ENCODE data around the gene RFTN1. TPM values are rescaled to one million over a fixed set of nuclear protein-coding genes. Genes with fewer than 3 reads are reported as not detected.

Gene RFTN1
- total RNA-seq, 1 donor from 2014 or later, result 6.4 TPM

- Mint-ChIP-seq H3K4me3 (ENCODE audit: unreplicated experiment) (no peak overlapping the region), H3K36me3 (ENCODE audit: unreplicated experiment) (no peaks in the 10 kb centered on the region), H3K27ac (ENCODE audit: unreplicated experiment) (no peak overlapping the region), H3K9me3 (ENCODE audit: unreplicated experiment) (no peaks in the 10 kb centered on the region), H3K27me3 (ENCODE audit: unreplicated experiment) (peaks cover 2% of the 10 kb centered on the region), H3K4me1 (ENCODE audit: low read depth, unreplicated experiment) (no peaks in the 10 kb centered on the region)
- TF ChIP-seq, protein P1, sequence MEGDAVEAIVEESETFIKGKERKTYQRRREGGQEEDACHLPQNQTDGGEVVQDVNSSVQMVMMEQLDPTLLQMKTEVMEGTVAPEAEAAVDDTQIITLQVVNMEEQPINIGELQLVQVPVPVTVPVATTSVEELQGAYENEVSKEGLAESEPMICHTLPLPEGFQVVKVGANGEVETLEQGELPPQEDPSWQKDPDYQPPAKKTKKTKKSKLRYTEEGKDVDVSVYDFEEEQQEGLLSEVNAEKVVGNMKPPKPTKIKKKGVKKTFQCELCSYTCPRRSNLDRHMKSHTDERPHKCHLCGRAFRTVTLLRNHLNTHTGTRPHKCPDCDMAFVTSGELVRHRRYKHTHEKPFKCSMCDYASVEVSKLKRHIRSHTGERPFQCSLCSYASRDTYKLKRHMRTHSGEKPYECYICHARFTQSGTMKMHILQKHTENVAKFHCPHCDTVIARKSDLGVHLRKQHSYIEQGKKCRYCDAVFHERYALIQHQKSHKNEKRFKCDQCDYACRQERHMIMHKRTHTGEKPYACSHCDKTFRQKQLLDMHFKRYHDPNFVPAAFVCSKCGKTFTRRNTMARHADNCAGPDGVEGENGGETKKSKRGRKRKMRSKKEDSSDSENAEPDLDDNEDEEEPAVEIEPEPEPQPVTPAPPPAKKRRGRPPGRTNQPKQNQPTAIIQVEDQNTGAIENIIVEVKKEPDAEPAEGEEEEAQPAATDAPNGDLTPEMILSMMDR (IDR thresholded peaks at IDR 0.05; ENCODE audit: partially characterized antibody, unreplicated experiment), result no peak
- DNase-seq, result no peak
Observed at GRCh38 chr3:16286161-16286560, 227.3 kb downstream of the RFTN1 start.

DNA sequence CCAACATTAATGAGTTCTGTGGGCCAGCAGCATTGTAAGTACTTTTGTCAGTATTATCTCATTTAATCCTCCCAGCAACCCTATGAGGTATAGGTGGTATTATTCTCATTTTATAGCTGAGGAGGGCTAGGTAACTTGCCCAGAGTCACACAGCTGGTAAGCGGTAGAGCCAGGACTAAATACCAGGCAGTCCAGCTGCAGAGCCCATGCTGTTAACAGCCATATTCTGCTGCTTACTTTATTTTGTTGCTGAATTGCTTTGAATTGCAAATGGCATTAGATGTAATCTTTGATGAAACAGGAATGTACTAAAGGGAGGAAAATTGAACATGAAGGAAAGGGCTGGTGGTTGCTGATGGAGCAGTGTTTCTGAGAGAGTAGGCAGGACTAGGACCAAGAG, 228.9 kb downstream of the RFTN1 start:
- H3K36me3 Mint-ChIP-seq (ENCODE audit: unreplicated experiment), result no peaks in the 10 kb centered on the region
- H3K9me3 Mint-ChIP-seq (ENCODE audit: unreplicated experiment), result no peaks in the 10 kb centered on the region
- DNase-seq, result no peak
- TF ChIP-seq, protein P1 (IDR thresholded peaks at IDR 0.05; ENCODE audit: partially characterized antibody, unreplicated experiment), result no peak
- H3K4me3 Mint-ChIP-seq (ENCODE audit: unreplicated experiment), result no peak overlapping the region
- peaks cover 2% of the 10 kb centered on the region for H3K27me3 Mint-ChIP-seq (ENCODE audit: unreplicated experiment)
- H3K4me1 Mint-ChIP-seq (ENCODE audit: low read depth, unreplicated experiment), result no peaks in the 10 kb centered on the region
- no peak overlapping the region for H3K27ac Mint-ChIP-seq (ENCODE audit: unreplicated experiment)

GRCh38 chr3:16280671-16281070, 232.8 kb downstream of the RFTN1 start:
- no peak overlapping the region for H3K27ac Mint-ChIP-seq (ENCODE audit: unreplicated experiment)
- H3K4me3 Mint-ChIP-seq (ENCODE audit: unreplicated experiment), result no peak overlapping the region
- DNase-seq, result no peak
- H3K27me3 Mint-ChIP-seq (ENCODE audit: unreplicated experiment), result peaks cover 2% of the 10 kb centered on the region
- no peaks in the 10 kb centered on the region for H3K4me1 Mint-ChIP-seq (ENCODE audit: low read depth, unreplicated experiment)
- H3K36me3 Mint-ChIP-seq (ENCODE audit: unreplicated experiment), result no peaks in the 10 kb centered on the region
- no peaks in the 10 kb centered on the region for H3K9me3 Mint-ChIP-seq (ENCODE audit: unreplicated experiment)
- TF ChIP-seq, protein P1 (IDR thresholded peaks at IDR 0.05; ENCODE audit: partially characterized antibody, unreplicated experiment), result no peak

DNA sequence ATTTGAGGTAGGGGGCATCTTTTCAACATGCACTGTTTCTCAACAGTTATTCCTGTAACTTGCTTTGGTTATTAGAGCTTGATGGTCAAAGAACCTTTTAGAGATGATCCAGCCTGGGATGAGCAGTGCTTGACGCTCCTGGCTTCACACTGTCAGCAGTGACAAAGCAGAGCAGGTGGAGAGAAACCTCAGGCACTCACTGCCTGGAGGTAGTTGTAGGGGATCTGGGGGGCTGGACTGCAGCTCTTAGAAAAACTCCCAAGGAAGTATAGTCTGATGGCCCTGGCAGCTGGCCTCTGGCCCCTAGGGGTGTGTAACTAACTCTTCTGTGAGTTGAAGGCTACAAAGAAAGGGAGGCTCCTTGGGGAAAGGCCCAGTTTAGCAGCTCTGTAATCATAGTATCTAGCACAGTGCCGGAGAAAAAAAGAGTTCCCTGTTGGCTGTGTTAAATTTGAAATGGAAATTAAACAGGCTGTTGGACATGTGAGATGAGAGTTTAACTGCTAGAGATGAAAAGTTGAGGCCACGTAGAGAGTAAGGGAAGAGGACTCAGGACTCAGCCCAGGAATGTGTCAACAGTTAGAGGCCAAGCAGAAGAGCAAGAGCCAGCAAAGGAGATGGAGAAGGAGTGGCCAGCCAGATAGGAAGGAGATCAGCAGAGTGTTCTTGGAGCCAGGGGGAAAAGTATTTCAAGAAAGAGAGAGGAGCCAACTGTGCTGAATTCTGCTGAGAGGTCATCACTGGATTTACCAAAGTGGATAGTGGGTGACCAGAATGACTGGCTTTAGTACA, 234.3 kb downstream of the RFTN1 start:
- H3K4me1 Mint-ChIP-seq (ENCODE audit: low read depth, unreplicated experiment), result no peaks in the 10 kb centered on the region
- no peak overlapping the region for H3K27ac Mint-ChIP-seq (ENCODE audit: unreplicated experiment)
- H3K4me3 Mint-ChIP-seq (ENCODE audit: unreplicated experiment), result no peak overlapping the region
- DNase-seq, result no peak
- TF ChIP-seq, protein P1 (IDR thresholded peaks at IDR 0.05; ENCODE audit: partially characterized antibody, unreplicated experiment), result no peak
- no peaks in the 10 kb centered on the region for H3K9me3 Mint-ChIP-seq (ENCODE audit: unreplicated experiment)
- no peaks in the 10 kb centered on the region for H3K36me3 Mint-ChIP-seq (ENCODE audit: unreplicated experiment)
- peaks cover 2% of the 10 kb centered on the region for H3K27me3 Mint-ChIP-seq (ENCODE audit: unreplicated experiment)

- H3K9me3 Mint-ChIP-seq (ENCODE audit: unreplicated experiment), result no peaks in the 10 kb centered on the region
- no peaks in the 10 kb centered on the region for H3K4me1 Mint-ChIP-seq (ENCODE audit: low read depth, unreplicated experiment)
- H3K27me3 Mint-ChIP-seq (ENCODE audit: unreplicated experiment), result no peaks in the 10 kb centered on the region
- no peak overlapping the region for H3K27ac Mint-ChIP-seq (ENCODE audit: unreplicated experiment)
- DNase-seq, result no peak
- no peaks in the 10 kb centered on the region for H3K36me3 Mint-ChIP-seq (ENCODE audit: unreplicated experiment)
- TF ChIP-seq, protein P1 (IDR thresholded peaks at IDR 0.05; ENCODE audit: partially characterized antibody, unreplicated experiment), result no peak
- no peak overlapping the region for H3K4me3 Mint-ChIP-seq (ENCODE audit: unreplicated experiment)
Observed at GRCh38 chr3:16277471-16277870, 236.0 kb downstream of the RFTN1 start.
